ENCODE measurements around the gene RAB40C.

DNA sequence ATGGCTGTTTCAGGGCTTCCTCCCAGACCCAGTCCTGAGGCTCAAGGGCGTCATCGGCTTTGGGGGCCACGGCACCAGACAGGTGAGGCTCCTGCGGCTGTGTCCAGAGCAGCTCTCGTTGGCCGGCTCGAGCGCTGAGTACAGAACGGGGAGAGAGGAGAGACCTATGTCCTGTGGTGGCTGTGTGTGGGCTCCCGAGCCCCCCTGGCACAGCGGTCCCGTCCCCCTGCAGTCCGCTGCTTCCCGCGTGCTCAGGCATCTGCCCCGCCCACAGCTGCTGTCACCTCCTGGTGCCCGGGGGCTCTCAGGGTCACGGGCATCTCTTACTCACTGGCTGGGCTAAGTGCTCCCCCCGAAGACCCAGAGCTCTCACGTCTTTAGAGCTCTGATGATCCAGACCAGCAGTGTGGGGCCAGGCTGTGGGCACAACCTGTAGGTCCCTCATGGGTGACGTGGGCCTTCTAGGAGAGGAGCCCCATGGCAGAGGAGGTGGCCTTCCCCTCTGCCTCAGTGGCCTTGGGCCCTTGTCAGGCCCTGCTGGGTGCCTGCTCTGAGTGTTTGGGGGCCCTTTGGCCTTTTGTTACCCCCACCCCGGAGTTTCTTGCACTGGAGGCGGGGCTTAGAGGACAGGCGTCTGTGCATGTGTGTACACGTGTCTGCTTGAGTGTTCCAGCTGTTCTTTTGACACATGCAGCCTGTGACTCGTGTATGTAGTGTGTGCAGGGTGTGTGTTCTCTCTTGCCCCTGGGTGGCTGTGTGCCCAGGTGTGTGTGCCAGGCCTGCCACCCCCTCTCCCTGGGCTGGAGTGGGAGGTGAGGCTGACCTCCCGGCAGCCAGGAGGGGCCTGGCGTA lies 62.8 kb downstream of the RAB40C start:
- TF ChIP-seq FOSL2 (IDR thresholded peaks at IDR 0.05) (no peak), FOSL2 (CRISPR knock-in tag; IDR thresholded peaks at IDR 0.05) (no peak), HDAC2 (IDR thresholded peaks at IDR 0.05) (no peak), EP300 (IDR thresholded peaks at IDR 0.05) (no peak), SMC3 (IDR thresholded peaks at IDR 0.05) (no peak), PHF8 (IDR thresholded peaks at IDR 0.05; ENCODE audit: borderline replicate concordance, low read depth) (no peak)

Measured in A549 (cell line).